Thyroid gland (tissue), 4 donors: ENCODE measurements around the gene CHD6.

ENCODE experiments used
- CTCF ChIP-seq, 6 experiments: fragments of 200-600 bp in 3 of 6; fragments of 450-650 bp in 3 of 6; sonication (generic) in 3 of 6; IDR thresholded peaks; one replicate each; pipeline ENCODE4 v1.5.1; 2016 to 2019; ENCODE audit warnings: antibody characterized with exemption in 6 of 6, mild to moderate bottlenecking in 2 of 6, inconsistent platforms in 1 of 6, moderate library complexity in 1 of 6
- POLR2A ChIP-seq, 2 donors: fragments of 450-650 bp; IDR thresholded peaks; one replicate each; pipeline ENCODE4 v1.6.1; 2017; ENCODE audit warnings: antibody characterized with exemption in 2 of 2, mild to moderate bottlenecking in 2 of 2, moderate library complexity in 1 of 2

- TF ChIP-seq CTCF (IDR thresholded peaks at IDR 0.05): no peak
- TF ChIP-seq POLR2A (IDR thresholded peaks at IDR 0.05): no peak
Measured at GRCh38 chr20:41635158-41635557, 17.0 kb upstream of the CHD6 start.
